CD8-positive, alpha-beta memory T cell (primary cell): ENCODE measurements around the gene CAVIN2. TPM values are rescaled to one million over a fixed set of nuclear protein-coding genes. Genes with fewer than 3 reads are reported as not detected.

Source experiments
- CTCF ChIA-PET: fragments of 350-600 bp; sonication (Branson Sonifier 250); formaldehyde crosslinking; loops from one replicate; lab custom pipeline; 2021; ENCODE audit warnings: antibody characterized with exemption; lab: Charles Lee
- POLR2A ChIA-PET: fragments of 350-600 bp; sonication (Branson Sonifier 250); formaldehyde crosslinking; loops from one replicate; lab custom pipeline; 2021; ENCODE audit warnings: antibody characterized with exemption; lab: Charles Lee
- DNase-seq, 5 donors: peaks; one replicate each; pipeline versions ENCODE4 v3.0.0 to v3.0.0-alpha.2; 2020 to 2022; ENCODE audit warnings: mixed read lengths in 1 of 5
- H3K27ac ChIP-seq: one replicate; pipeline ENCODE4 v1.7.0; 2013; ENCODE audit warnings: low read depth, mild to moderate bottlenecking, low read length, moderate library complexity
- H3K27me3 ChIP-seq: 2 replicates; pipeline ENCODE4 v1.7.0; 2013; ENCODE audit warnings: low read length, mild to moderate bottlenecking; ENCODE audit not compliant: insufficient read depth, poor library complexity, severe bottlenecking
- H3K36me3 ChIP-seq: 2 replicates; pipeline ENCODE4 v1.7.0; 2013; ENCODE audit warnings: mild to moderate bottlenecking, low read length, moderate library complexity; ENCODE audit not compliant: insufficient read depth
- H3K4me1 ChIP-seq: 2 replicates; pipeline ENCODE4 v1.7.0; 2013; ENCODE audit warnings: mild to moderate bottlenecking, low read length, moderate library complexity; ENCODE audit not compliant: insufficient read depth
- H3K4me3 ChIP-seq: 2 replicates; pipeline ENCODE4 v1.7.0; 2013; ENCODE audit warnings: mild to moderate bottlenecking, low read length
- H3K9me3 ChIP-seq: 2 replicates; pipeline ENCODE4 v1.7.0; 2013; ENCODE audit warnings: mild to moderate bottlenecking, low read length
- H3K27ac Mint-ChIP-seq, 8 donors: one replicate each; pipeline ENCODE4 v1.8.0; 2020 to 2021; ENCODE audit warnings: mixed read lengths in 8 of 8, mild to moderate bottlenecking in 6 of 8, inconsistent platforms in 3 of 8, moderate library complexity in 3 of 8
- H3K27me3 Mint-ChIP-seq, 2 donors: one replicate each; pipeline ENCODE4 v1.8.0; 2020 to 2021; ENCODE audit warnings: mixed read lengths in 2 of 2, mild to moderate bottlenecking in 1 of 2, moderate library complexity in 1 of 2
- H3K36me3 Mint-ChIP-seq, 3 donors: one replicate each; pipeline ENCODE4 v1.8.0; 2020 to 2021; ENCODE audit warnings: mixed read lengths in 3 of 3, inconsistent platforms in 1 of 3, mild to moderate bottlenecking in 1 of 3
- H3K4me1 Mint-ChIP-seq, 3 donors: one replicate each; pipeline ENCODE4 v1.8.0; 2020 to 2021; ENCODE audit warnings: mixed read lengths in 3 of 3, inconsistent platforms in 1 of 3, mild to moderate bottlenecking in 1 of 3
- H3K4me3 Mint-ChIP-seq, 7 donors: one replicate each; pipeline ENCODE4 v1.8.0; 2020 to 2021; ENCODE audit warnings: mixed read lengths in 7 of 7, mild to moderate bottlenecking in 6 of 7, moderate library complexity in 4 of 7, inconsistent platforms in 2 of 7
- H3K9me3 Mint-ChIP-seq, 5 donors: one replicate each; pipeline ENCODE4 v1.8.0; 2020 to 2022; ENCODE audit warnings: mixed read lengths in 5 of 5, mild to moderate bottlenecking in 3 of 5, moderate library complexity in 2 of 5, inconsistent platforms in 1 of 5
- polyA plus RNA-seq: library from polyadenylated mRNA; unstranded; fragments of 300-500 nt; fragmentation: Illumina TruSeq; gene quantifications from one replicate; pipeline ENCODE4 v1.2.3, GENCODE V29; 2021
- total RNA-seq, 2 experiments: library from RNA; stranded (reverse); gene quantifications; one replicate each; pipeline ENCODE4 v1.2.3, GENCODE V29; 2021

Gene CAVIN2
- total and polyA plus RNA-seq, 3 experiments from 2014 or later, result not detected

GRCh38 chr2:191859681-191860080 is 12.8 kb upstream of the CAVIN2 start:
- H3K27ac Mint-ChIP-seq, result no peak overlapping the region
- ChIA-PET POLR2A (no interaction called here), CTCF (no interaction called here)
- H3K27me3 Mint-ChIP-seq, result peaks cover 8 to 36% of the 10 kb centered on the region in 2 donors
- Histone ChIP-seq H3K27ac (no peak overlapping the region), H3K9me3 (no peaks in the 10 kb centered on the region), H3K27me3 (no peaks in the 10 kb centered on the region), H3K4me3 (no peak overlapping the region), H3K36me3 (no peaks in the 10 kb centered on the region), H3K4me1 (no peaks in the 10 kb centered on the region)
- H3K36me3 Mint-ChIP-seq, result no peaks in the 10 kb centered on the region
- H3K4me1 Mint-ChIP-seq, result no peaks in the 10 kb centered on the region
- no peaks in the 10 kb centered on the region for H3K9me3 Mint-ChIP-seq
- H3K4me3 Mint-ChIP-seq, result no peak overlapping the region
- no peak for DNase-seq

GRCh38 chr2:191857886-191858285 is 11.0 kb upstream of the CAVIN2 start:
- CTCF ChIA-PET, result no interaction called here
- no peaks in the 10 kb centered on the region for H3K27me3 ChIP-seq
- H3K36me3 ChIP-seq, result no peaks in the 10 kb centered on the region
- no peaks in the 10 kb centered on the region for H3K9me3 Mint-ChIP-seq
- H3K36me3 Mint-ChIP-seq, result no peaks in the 10 kb centered on the region
- peaks cover 8 to 33% of the 10 kb centered on the region in 2 donors for H3K27me3 Mint-ChIP-seq
- H3K27ac Mint-ChIP-seq, result no peak overlapping the region
- H3K4me1 ChIP-seq, result no peaks in the 10 kb centered on the region
- no peak overlapping the region for H3K4me3 ChIP-seq
- no peak overlapping the region for H3K27ac ChIP-seq
- POLR2A ChIA-PET, result interaction anchor here (0.6 kb wide), 1 partner anchor 8 kb away, joined by 3 read pairs; no protein-coding TSS in a partner anchor
- H3K4me1 Mint-ChIP-seq, result peaks cover 0 to 3% (median 0%) of the 10 kb centered on the region in 3 donors
- DNase-seq, result no peak
- no peaks in the 10 kb centered on the region for H3K9me3 ChIP-seq
- no peak overlapping the region for H3K4me3 Mint-ChIP-seq

- H3K27me3 Mint-ChIP-seq, result peaks cover 12 to 38% of the 10 kb centered on the region in 2 donors
- no peaks in the 10 kb centered on the region for H3K9me3 Mint-ChIP-seq
- H3K27me3 ChIP-seq, result no peaks in the 10 kb centered on the region
- no peak overlapping the region for H3K27ac Mint-ChIP-seq
- CTCF ChIA-PET, result no interaction called here
- no peaks in the 10 kb centered on the region for H3K36me3 Mint-ChIP-seq
- peaks cover 0 to 3% (median 0%) of the 10 kb centered on the region in 3 donors for H3K4me1 Mint-ChIP-seq
- H3K36me3 ChIP-seq, result no peaks in the 10 kb centered on the region
- H3K4me1 ChIP-seq, result no peaks in the 10 kb centered on the region
- no peak overlapping the region for H3K4me3 Mint-ChIP-seq
- H3K4me3 ChIP-seq, result no peak overlapping the region
- no peak for DNase-seq
- H3K27ac ChIP-seq, result no peak overlapping the region
- POLR2A ChIA-PET, result no interaction called here
- no peaks in the 10 kb centered on the region for H3K9me3 ChIP-seq
These were observed 10.4 kb upstream of the CAVIN2 start for GRCh38 chr2:191857259-191857805.

GRCh38 chr2:191856111-191856876 is 9.4 kb upstream of the CAVIN2 start:
- Histone ChIP-seq H3K36me3 (no peaks in the 10 kb centered on the region), H3K27ac (no peak overlapping the region), H3K4me3 (no peak overlapping the region), H3K4me1 (no peaks in the 10 kb centered on the region), H3K9me3 (no peaks in the 10 kb centered on the region), H3K27me3 (no peaks in the 10 kb centered on the region)
- Mint-ChIP-seq H3K27me3 (peaks cover 12 to 38% of the 10 kb centered on the region in 2 donors), H3K4me3 (no peak overlapping the region), H3K4me1 (peaks cover 0 to 3% (median 0%) of the 10 kb centered on the region in 3 donors), H3K9me3 (no peaks in the 10 kb centered on the region), H3K27ac (no peak overlapping the region), H3K36me3 (no peaks in the 10 kb centered on the region)
- POLR2A ChIA-PET, result no interaction called here
- DNase-seq, result no peak
- CTCF ChIA-PET, result no interaction called here

- no peak overlapping the region for H3K27ac Mint-ChIP-seq
- no peaks in the 10 kb centered on the region for H3K9me3 ChIP-seq
- H3K36me3 ChIP-seq, result no peaks in the 10 kb centered on the region
- no peak overlapping the region for H3K4me3 Mint-ChIP-seq
- POLR2A ChIA-PET, result no interaction called here
- H3K27me3 Mint-ChIP-seq, result peaks cover 12 to 39% of the 10 kb centered on the region in 2 donors
- H3K4me1 Mint-ChIP-seq, result peaks cover 0 to 3% (median 0%) of the 10 kb centered on the region in 3 donors
- H3K4me1 ChIP-seq, result no peaks in the 10 kb centered on the region
- H3K9me3 Mint-ChIP-seq, result no peaks in the 10 kb centered on the region
- H3K27ac ChIP-seq, result no peak overlapping the region
- no peaks in the 10 kb centered on the region for H3K36me3 Mint-ChIP-seq
- DNase-seq, result no peak
- CTCF ChIA-PET, result no interaction called here
- H3K27me3 ChIP-seq, result no peaks in the 10 kb centered on the region
- no peak overlapping the region for H3K4me3 ChIP-seq
These were observed 8.5 kb upstream of the CAVIN2 start for GRCh38 chr2:191855382-191855781.

GRCh38 chr2:191854382-191855372 is 7.8 kb upstream of the CAVIN2 start:
- Histone ChIP-seq H3K27me3 (no peaks in the 10 kb centered on the region), H3K27ac (no peak overlapping the region), H3K36me3 (no peaks in the 10 kb centered on the region), H3K4me3 (no peak overlapping the region), H3K9me3 (no peaks in the 10 kb centered on the region), H3K4me1 (no peaks in the 10 kb centered on the region)
- ChIA-PET POLR2A (no interaction called here), CTCF (no interaction called here)
- H3K36me3 Mint-ChIP-seq, result no peaks in the 10 kb centered on the region
- H3K4me1 Mint-ChIP-seq, result peaks cover 0 to 3% (median 0%) of the 10 kb centered on the region in 3 donors
- H3K9me3 Mint-ChIP-seq, result no peaks in the 10 kb centered on the region
- H3K27ac Mint-ChIP-seq, result no peak overlapping the region
- no peak overlapping the region for H3K4me3 Mint-ChIP-seq
- H3K27me3 Mint-ChIP-seq, result peaks cover 12 to 44% of the 10 kb centered on the region in 2 donors
- DNase-seq, result no peak

- POLR2A ChIA-PET, result no interaction called here
- no peaks in the 10 kb centered on the region for H3K4me1 ChIP-seq
- Mint-ChIP-seq H3K27ac (no peak overlapping the region), H3K27me3 (peaks cover 13 to 49% of the 10 kb centered on the region in 2 donors), H3K36me3 (no peaks in the 10 kb centered on the region), H3K4me3 (no peak overlapping the region), H3K4me1 (peaks cover 0 to 3% (median 0%) of the 10 kb centered on the region in 3 donors), H3K9me3 (no peaks in the 10 kb centered on the region)
- H3K4me3 ChIP-seq, result no peak overlapping the region
- no peaks in the 10 kb centered on the region for H3K27me3 ChIP-seq
- CTCF ChIA-PET, result no interaction called here
- H3K27ac ChIP-seq, result no peak overlapping the region
- no peaks in the 10 kb centered on the region for H3K36me3 ChIP-seq
- no peaks in the 10 kb centered on the region for H3K9me3 ChIP-seq
- no peak for DNase-seq
These were observed 7.0 kb upstream of the CAVIN2 start for GRCh38 chr2:191853843-191854242.
